Ovary (tissue), 3 donors: ENCODE results near the gene GNG11.

ENCODE experiments used
- CTCF ChIP-seq, 3 donors: fragments of 450-650 bp in 2 of 3; fragments of 200-600 bp in 1 of 3; IDR thresholded peaks; one replicate each; pipeline versions ENCODE4 v1.5.1 to v1.8.0; 2016 to 2022; ENCODE audit warnings: antibody characterized with exemption in 3 of 3, mild to moderate bottlenecking in 1 of 3
- EP300 ChIP-seq: sonication (generic); formaldehyde crosslinking; IDR thresholded peaks from one replicate; pipeline ENCODE4 v1.6.1; 2017; ENCODE audit warnings: antibody characterized with exemption
- POLR2A ChIP-seq: fragments of 450-650 bp; IDR thresholded peaks from one replicate; pipeline ENCODE4 v1.6.1; 2017; ENCODE audit warnings: antibody characterized with exemption, mild to moderate bottlenecking, moderate library complexity
- donor health status: DM: no; HTN: no; CAD: no.

GRCh38 chr7:93972029-93972725, 50.6 kb downstream of the GNG11 start:
- TF ChIP-seq CTCF (IDR thresholded peaks at IDR 0.05) (no peak), EP300 (no peak), POLR2A (no peak)
